Hepatocyte (in vitro differentiated cells): Measurements from ENCODE around the gene VRK3. TPM values are rescaled to one million over a fixed set of nuclear protein-coding genes. Genes with fewer than 3 reads are reported as not detected.

Source experiments
- DNase-seq: peaks from one replicate; pipeline ENCODE4 v3.0.0-alpha.2; 2016; ENCODE audit warnings: low spot score
- H2AFZ ChIP-seq: fragments of 200-600 bp; sonication (generic); 2 replicates; pipeline ENCODE4 v1.6.0; 2016; ENCODE audit warnings: antibody characterized with exemption, mild to moderate bottlenecking
- H3K27ac ChIP-seq: fragments of 200-600 bp; sonication (generic); 2 replicates; pipeline ENCODE4 v1.5.1; 2016; ENCODE audit warnings: mild to moderate bottlenecking
- H3K27me3 ChIP-seq: fragments of 200-600 bp; sonication (generic); 2 replicates; pipeline ENCODE4 v1.6.1; 2016
- H3K36me3 ChIP-seq: fragments of 200-600 bp; sonication (generic); replicated peaks from 2 replicates; pipeline ENCODE4 v1.5.1; 2016; ENCODE audit warnings: low read depth; ENCODE audit not compliant: insufficient read depth
- H3K4me1 ChIP-seq: fragments of 200-600 bp; sonication (generic); 2 replicates; pipeline ENCODE4 v1.5.1; 2016; ENCODE audit warnings: mild to moderate bottlenecking, moderate library complexity; ENCODE audit not compliant: insufficient read depth
- H3K4me2 ChIP-seq: fragments of 200-600 bp; sonication (generic); 2 replicates; pipeline ENCODE4 v1.6.0; 2016
- H3K4me3 ChIP-seq: fragments of 200-600 bp; sonication (generic); 2 replicates; pipeline ENCODE4 v1.5.1; 2016; ENCODE audit warnings: mild to moderate bottlenecking
- H3K79me2 ChIP-seq: fragments of 200-600 bp; sonication (generic); 2 replicates; pipeline ENCODE4 v1.6.0; 2017; ENCODE audit warnings: mild to moderate bottlenecking
- H3K9me2 ChIP-seq: fragments of 200-600 bp; sonication (generic); replicated peaks from 2 replicates; pipeline ENCODE4 v1.6.0; 2017; ENCODE audit warnings: mild to moderate bottlenecking; ENCODE audit not compliant: insufficient read depth
- H3K9me3 ChIP-seq: fragments of 200-600 bp; sonication (generic); 2 replicates; pipeline ENCODE4 v1.5.1; 2016; ENCODE audit warnings: low read depth, mild to moderate bottlenecking
- H4K20me1 ChIP-seq: fragments of 200-600 bp; sonication (generic); 2 replicates; pipeline ENCODE4 v1.6.0; 2016; ENCODE audit warnings: mild to moderate bottlenecking; ENCODE audit not compliant: insufficient read depth, poor library complexity, severe bottlenecking
- CTCF ChIP-seq: fragments of 200-600 bp; sonication (generic); IDR thresholded peaks from 2 replicates; pipeline ENCODE4 v1.5.1; 2016; ENCODE audit warnings: antibody characterized with exemption, mild to moderate bottlenecking; ENCODE audit not compliant: poor library complexity
- EZH2 ChIP-seq: fragments of 200-600 bp; sonication (generic); IDR thresholded peaks from 2 replicates; pipeline ENCODE4 v1.6.1; 2016; ENCODE audit warnings: antibody characterized with exemption, mild to moderate bottlenecking, borderline replicate concordance
- EZH2phosphoT487 ChIP-seq: fragments of 200-600 bp; sonication (generic); IDR thresholded peaks from one replicate; pipeline ENCODE4 v1.6.1; 2018; ENCODE audit warnings: antibody characterized with exemption, mild to moderate bottlenecking, low read depth, moderate library complexity; ENCODE audit not compliant: unreplicated experiment, severe bottlenecking
- WGBS: methylation state at CpG from one replicate; pipeline ENCODE4 v1.1.6; 2016; ENCODE audit warnings: low lambda C conversion rate; ENCODE audit errors: missing lambda C conversion rate; 5-methylcytosine and 5-hydroxymethylcytosine counted together
- polyA plus RNA-seq: library from polyadenylated mRNA; unstranded; fragments of >200 nt; fragmentation: Nextera tagmentation; extraction: Ambion mirVana; gene quantifications from 2 replicates; pipeline ENCODE4 v1.2.1, GENCODE V29; 2016
- total RNA-seq: library from RNA; depleted of rRNA; stranded (reverse); fragments of >200 nt; gene quantifications from 2 replicates; pipeline ENCODE4 v1.2.3, GENCODE V29; 2014

The VRK3 gene
- total and polyA plus RNA-seq, 2 experiments from 2014 or later: 39.7 to 42.3 TPM

GRCh38 chr19:49954092-49954829 is 70.9 kb downstream of the VRK3 start:
- no peak for TF ChIP-seq CTCF
- no peak for TF ChIP-seq EZH2phosphoT487
- TF ChIP-seq EZH2: no peak
- no peaks in the 10 kb centered on the region for H3K36me3 ChIP-seq
- peaks cover 37% of the 10 kb centered on the region for H3K4me1 ChIP-seq
- no peaks in the 10 kb centered on the region for H4K20me1 ChIP-seq
- H3K27ac ChIP-seq: peak overlapping the region; percentile 73
- no peaks in the 10 kb centered on the region for H3K27me3 ChIP-seq
- peak overlapping the region; percentile 62 for H3K4me2 ChIP-seq
- H3K9me2 ChIP-seq: no peaks in the 10 kb centered on the region
- no peaks in the 10 kb centered on the region for H3K79me2 ChIP-seq
- DNase-seq: no peak
- WGBS: 47% methylated on average over 12 of the region's 12 CpGs
- H3K9me3 ChIP-seq: no peaks in the 10 kb centered on the region
- H3K4me3 ChIP-seq: no peak overlapping the region
- no peak overlapping the region for H2AFZ ChIP-seq

DNA sequence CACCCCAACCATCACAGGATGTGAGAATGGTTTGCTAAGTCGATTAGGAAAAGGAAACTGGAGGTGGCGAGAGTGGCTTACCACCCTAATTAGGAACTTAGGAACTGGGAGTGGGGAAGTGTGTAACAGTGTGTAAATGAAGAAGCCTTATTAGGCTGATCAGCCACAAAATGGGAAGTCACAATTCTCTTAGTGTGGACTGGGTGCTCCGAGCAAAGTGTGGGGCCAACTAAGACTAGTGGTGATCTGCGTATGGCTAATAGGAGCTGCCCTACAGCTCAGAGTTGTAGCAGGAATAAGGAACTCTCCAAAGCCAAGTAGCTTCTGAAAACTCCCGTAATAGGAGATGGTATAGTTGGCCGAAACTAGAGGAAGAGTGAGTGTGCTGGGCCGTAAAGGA is 71.8 kb downstream of the VRK3 start:
- no peak for DNase-seq
- Histone ChIP-seq H3K27ac (peak overlapping the region; percentile 73), H3K9me3 (no peaks in the 10 kb centered on the region), H3K27me3 (no peaks in the 10 kb centered on the region), H4K20me1 (no peaks in the 10 kb centered on the region), H2AFZ (no peak overlapping the region), H3K4me1 (peaks cover 37% of the 10 kb centered on the region), H3K4me3 (no peak overlapping the region), H3K36me3 (no peaks in the 10 kb centered on the region), H3K79me2 (no peaks in the 10 kb centered on the region), H3K9me2 (no peaks in the 10 kb centered on the region), H3K4me2 (peak overlapping the region; percentile 62)
- TF ChIP-seq CTCF (no peak), EZH2phosphoT487 (no peak), EZH2 (no peak)
- WGBS: 80% methylated on average over 7 of the region's 7 CpGs

GRCh38 chr19:49952906-49953305 is 72.3 kb downstream of the VRK3 start:
- no peaks in the 10 kb centered on the region for H3K36me3 ChIP-seq
- H3K4me2 ChIP-seq: peak overlapping the region; percentile 37
- 62% methylated on average over 13 of the region's 13 CpGs for WGBS
- no peak overlapping the region for H3K4me3 ChIP-seq
- H3K27me3 ChIP-seq: no peaks in the 10 kb centered on the region
- peaks cover 37% of the 10 kb centered on the region for H3K4me1 ChIP-seq
- H3K9me2 ChIP-seq: no peaks in the 10 kb centered on the region
- H2AFZ ChIP-seq: no peak overlapping the region
- TF ChIP-seq CTCF: no peak
- no peak for TF ChIP-seq EZH2phosphoT487
- TF ChIP-seq EZH2: no peak
- no peaks in the 10 kb centered on the region for H3K9me3 ChIP-seq
- H3K79me2 ChIP-seq: no peaks in the 10 kb centered on the region
- H3K27ac ChIP-seq: peak overlapping the region; percentile 73
- H4K20me1 ChIP-seq: no peaks in the 10 kb centered on the region
- DNase-seq: no peak

GRCh38 chr19:49952479-49952836 is 72.7 kb downstream of the VRK3 start:
- peak overlapping the region; percentile 37 for H3K4me2 ChIP-seq
- peaks cover 37% of the 10 kb centered on the region for H3K4me1 ChIP-seq
- TF ChIP-seq CTCF (no peak), EZH2 (no peak), EZH2phosphoT487 (no peak)
- no peaks in the 10 kb centered on the region for H3K9me2 ChIP-seq
- no peaks in the 10 kb centered on the region for H3K36me3 ChIP-seq
- no peaks in the 10 kb centered on the region for H3K27me3 ChIP-seq
- no peaks in the 10 kb centered on the region for H4K20me1 ChIP-seq
- H3K79me2 ChIP-seq: no peaks in the 10 kb centered on the region
- peak overlapping the region; percentile 73 for H3K27ac ChIP-seq
- no peak overlapping the region for H2AFZ ChIP-seq
- no peaks in the 10 kb centered on the region for H3K9me3 ChIP-seq
- DNase-seq: no peak
- no peak overlapping the region for H3K4me3 ChIP-seq
